GM21786 (cell line): ENCODE data around the gene PTPRCAP.
A peak's percentile ranks its signal among the peaks of the same experiment; 100 is the strongest.
"Not testable (repeated sequence)": the region's sequence is repeated elsewhere in the genome, so short reads cannot be mapped to it uniquely, and the experiment has no call there.

Experiments used
- ATAC-seq: cut with Tn5 transposase; IDR thresholded peaks from one replicate; pipeline ENCODE4 v1.9.1; 2021; ENCODE audit not compliant: unreplicated experiment

Gene PTPRCAP

DNA sequence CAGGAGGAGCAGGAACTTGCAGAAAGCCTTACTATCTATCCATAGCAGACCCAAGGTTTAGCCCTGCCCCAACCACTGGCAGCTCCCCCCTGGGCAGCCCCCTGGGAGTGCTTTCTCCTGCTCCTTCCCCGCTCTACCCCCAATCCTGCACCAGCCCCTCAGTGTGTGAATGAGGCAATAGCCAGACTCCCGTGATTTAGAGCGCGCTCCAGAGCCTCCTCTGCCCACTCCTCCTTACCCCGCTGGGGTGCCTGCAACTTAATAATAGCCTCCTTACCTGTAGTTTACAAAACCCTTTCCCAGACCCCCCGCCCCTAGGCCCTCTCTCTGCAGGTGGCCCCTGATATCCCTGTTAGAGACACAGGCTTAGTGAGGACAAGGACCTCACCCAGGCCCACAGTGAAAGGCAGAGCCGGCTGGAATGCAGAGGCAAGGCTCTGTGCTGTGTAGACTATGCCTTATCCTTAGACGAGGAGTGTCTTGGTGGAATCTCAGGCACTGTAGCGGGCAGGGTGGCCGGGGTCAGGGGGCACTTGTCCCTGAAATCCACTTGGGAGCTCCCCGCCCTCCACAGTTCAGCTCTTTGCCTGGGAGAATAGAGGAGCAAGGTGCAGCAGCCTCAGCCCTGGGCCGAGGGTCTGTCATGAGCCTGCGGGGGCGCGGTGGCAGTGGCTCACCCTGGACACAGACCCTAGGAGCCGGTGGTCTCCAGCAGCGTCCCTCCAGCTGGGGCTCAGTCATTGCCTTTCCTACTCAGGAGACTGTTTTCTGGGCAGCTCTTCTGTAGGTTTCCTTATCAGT, 26.3 kb downstream of the PTPRCAP start:
- ATAC-seq: no peak

DNA sequence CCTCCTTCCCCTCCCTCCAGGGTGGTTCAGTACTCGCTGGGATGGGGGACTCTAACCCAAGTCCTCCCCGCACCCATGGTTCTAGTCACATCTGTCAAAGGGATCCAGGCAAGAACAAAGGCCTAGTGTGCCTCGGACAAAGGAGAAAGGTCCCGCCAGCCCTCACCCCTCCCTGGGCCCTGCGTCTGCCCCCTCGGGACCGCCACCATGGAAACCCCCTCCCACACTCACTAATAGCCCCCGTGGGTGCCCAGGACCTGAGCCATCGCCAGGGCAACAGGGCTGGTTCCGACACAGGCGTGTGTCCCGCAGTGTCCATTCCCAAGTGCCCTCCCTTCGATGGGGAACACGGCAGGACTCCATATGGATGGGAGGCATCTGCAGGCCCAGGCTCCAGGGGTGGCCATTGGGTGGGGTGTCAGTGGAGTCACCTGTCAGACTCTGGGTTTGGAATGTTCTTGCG, 27.1 kb downstream of the PTPRCAP start:
- no peak for ATAC-seq

DNA sequence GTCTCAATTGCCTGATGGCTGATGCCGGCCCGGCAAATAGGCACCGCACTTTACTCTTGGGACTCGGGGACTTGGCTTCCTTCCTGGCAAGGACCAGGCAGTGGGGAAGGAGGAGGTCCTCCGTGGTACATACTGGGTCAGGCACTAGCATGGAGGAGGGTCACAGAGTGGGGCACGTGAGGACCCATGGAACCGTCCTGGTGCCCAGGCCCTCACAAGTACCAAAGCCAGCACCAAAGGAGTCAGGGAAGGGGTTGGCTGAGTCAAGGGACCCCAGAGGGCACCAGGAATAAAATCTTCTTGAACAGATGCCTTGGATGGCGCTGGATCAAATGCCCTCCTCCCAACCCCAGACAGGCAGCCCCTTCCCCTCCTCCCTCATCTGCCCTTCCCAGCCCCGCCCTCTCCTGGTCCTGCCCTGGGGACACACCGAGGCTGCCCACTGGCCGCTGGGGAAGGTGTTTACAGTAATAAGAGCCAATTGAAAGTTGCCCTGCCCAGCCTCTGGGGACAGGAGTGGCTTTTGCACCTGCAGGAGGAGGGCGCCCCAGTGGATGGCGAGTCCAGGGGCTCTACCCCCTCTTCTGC, 27.6 kb downstream of the PTPRCAP start:
- ATAC-seq: no peak

DNA sequence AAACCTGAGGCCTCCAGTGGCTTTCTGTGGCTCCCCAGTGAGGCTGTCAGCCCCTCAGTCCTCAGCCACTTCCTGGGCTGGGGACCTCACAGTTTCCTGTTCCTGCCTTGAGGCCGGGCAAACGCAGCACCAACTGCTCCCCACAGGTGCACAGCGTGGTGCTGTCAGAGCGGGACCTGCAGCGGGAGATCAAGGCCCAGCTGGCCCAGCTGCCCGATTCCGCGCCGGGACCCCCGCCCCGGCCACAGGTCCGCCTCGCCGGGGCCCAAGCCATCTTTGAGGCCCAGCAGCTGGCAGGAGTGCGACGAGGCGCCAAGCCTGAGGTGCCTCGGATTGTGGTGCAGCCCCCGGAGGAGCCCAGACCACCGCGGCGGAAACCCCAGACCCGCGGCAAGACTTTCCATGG, 28.2 kb downstream of the PTPRCAP start:
- no peak for ATAC-seq

DNA sequence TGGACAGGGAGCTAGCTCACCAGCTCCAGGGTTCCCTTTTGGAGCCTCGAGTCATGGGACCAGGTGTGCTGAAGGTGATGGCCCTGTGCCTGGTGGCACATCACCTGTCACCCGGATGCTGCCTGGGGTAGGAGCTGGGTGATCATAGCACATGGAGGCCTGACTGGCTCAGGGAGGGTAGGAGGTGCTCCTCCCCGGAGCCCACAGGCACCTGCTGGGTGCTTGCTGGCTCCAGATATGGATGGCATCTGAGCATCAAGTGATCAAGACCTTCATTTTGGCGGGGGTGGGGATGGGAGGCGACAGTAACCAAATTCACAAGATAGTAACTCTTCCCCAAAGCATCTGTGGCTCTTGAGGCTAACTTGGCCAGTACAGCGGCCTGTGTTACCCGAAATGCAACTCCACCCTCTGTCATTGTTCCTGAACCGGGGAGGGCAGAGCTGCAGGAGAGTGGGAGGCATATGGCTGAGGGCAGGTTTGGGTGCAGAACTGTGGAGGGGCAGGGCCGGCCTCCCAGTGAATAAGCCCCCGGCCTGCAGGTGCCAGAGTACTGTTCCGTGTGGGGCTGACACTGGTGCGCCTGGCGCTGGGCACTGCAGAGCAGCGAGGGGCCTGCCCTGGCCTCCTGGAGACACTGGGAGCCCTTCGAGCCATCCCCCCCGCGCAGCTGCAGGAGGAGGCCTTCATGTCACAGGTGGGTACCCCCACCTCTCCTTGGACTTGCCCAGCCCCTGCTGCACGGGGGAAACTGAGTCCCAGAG, 28.9 kb downstream of the PTPRCAP start:
- no peak for ATAC-seq

DNA sequence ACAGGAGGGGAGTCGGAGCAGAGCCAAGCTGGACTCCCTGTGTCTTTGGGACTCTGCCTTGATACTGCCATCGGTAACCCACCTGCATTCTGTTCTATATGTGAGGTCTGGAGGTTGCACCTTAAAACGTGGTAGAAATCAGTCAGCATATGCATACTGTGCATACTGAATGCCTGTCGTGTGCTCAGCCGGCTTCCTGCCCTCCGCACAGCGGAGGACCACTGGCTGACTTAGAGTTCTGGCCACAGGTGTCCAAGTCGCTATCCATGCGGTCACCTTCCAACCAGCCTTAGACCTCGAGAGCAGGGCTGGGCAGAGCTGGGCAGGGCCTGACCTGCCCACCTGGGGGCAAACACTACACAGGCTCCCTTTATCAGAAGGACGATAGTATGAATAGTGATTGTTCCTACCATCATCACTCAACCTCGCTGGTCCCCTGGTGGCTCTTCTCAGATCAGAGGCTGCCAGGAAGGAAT, 29.8 kb downstream of the PTPRCAP start:
- no peak for ATAC-seq

DNA sequence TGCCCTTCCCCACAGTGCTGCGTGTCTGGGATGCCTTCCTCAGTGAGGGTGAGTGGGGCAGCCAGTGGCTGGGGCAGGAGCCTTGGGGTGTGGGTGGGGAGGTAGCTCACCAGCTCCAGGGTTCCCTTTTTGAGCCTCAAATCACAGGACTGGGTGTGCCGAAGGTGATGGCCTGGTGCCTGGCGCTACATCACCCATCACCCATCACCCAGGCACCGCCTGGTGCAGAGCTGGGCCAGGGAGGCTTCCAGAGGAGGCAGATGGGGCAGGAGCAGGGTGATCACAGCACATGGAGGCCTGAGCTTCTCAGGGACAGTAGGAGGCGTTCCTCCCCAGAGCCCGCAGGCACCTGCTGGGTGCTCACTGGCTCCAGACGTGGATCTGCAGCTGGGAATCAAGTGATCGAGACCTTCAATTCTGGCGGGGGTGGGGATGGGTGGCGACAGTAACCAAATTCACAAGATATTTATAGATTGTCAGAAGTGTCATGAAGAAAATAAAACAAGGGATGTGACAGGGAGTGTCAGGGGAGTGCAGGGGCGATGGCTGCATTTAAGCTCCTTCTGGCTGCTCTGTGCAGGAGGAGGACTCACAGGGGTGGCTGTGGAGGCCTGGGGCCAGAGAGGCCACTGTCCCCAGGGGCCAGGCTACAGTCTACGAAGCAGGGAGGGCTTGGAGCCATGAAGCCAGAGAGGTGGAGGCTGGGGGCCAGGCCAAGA, 30.4 kb downstream of the PTPRCAP start:
- no peak for ATAC-seq

DNA sequence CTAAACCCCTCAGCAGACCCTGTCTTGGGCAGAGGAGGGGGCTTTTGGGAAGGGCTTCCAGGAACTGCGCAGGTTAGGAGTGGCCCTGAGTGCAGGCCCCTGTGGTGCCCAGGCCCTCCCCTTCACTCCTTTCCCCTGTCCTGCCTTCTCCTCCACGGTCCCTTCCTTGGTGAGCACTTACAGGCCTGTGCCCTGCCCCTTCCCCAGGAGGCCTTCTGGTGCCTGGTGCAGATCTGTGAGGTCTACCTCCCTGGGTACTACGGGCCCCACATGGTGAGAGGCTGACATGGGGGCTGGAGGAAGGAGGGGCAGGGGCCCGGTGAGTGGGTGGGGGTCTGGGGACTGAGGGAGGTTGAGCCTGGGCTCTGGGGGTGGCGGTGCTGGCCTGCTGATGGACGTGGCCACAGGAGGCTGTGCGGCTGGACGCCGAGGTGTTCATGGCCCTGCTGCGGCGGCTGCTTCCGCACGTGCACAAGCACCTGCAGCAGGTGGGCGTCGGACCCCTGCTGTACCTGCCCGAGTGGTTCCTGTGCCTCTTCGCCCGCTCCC, 31.0 kb downstream of the PTPRCAP start:
- ATAC-seq: no peak

DNA sequence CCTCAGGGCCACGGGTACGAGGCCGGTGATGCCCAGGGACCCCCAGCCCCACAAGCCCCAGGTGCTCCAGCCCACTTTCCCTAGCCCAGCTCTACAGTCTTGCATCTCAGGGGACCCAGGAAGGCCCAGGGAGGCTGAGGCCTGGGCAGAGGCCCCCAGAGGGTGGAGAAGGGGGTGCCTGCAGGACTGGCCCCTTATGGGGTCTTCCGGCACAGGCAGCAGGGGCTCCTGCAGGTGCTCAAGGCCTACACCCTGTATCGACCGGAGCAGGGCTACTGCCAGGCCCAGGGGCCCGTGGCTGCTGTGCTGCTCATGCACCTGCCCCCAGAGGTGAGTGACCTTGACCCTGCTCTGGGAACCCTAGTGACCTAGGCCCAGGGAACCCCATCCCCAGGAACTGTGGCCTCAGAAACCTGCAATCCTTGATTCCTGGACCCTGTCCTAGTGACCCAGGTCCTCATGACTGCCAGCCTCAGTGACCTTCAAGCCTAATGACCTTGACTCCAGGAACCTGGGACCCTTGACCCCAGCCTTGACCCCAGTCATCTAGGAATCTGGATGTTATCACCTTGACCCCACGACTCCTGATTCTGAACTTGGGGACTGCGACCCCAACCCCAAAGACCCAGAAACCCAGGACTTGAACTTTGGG, 31.7 kb downstream of the PTPRCAP start:
- ATAC-seq: no peak

DNA sequence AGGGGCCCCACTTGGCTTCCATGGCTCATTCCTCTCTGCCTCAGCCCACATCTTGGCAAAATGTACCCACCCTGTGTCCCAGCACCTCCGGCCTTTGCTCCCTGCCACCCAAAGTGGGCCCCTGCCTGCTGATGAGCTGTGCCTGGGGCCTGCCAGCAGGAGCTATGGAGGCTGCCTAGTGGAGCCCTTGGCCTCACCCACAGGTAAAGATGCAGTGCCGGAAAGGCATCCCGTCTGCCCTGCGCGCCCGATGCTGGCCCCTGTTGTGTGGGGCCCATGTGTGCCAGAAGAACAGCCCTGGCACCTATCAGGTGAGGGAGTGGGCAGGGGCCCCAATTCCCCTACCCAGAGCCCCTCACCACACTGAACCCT, 32.3 kb downstream of the PTPRCAP start:
- ATAC-seq: no peak

DNA sequence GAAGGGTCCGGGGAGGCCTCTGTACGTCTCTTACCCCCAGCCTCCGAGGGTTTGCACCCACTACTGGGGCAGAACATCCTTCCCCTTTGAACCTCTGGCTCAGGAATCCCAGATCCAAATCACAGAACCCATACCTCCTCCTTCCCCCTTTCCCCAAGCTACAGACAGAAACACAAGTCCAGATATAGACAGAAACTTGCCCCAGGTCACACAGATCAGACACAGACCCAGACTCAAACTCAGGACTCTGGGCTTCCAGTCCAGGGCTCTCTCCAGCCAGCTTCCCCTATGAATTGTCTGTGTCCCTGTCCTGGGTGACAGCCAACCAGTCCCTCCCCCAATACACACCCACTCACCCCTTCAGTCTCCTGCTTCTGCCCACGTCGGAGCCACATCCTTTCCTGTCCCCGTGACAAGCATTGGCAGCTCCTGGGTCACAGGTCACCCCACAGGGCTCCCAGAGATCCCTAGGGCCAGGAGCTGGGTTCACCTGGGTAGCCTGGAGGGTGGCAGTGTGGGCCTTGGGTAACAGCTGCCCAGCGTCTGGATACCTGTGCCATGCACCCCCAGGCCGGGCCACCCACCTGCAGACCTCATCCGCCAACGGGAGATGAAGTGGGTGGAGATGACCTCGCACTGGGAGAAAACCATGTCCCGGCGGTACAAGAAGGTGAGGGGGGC, 32.8 kb downstream of the PTPRCAP start:
- no peak for ATAC-seq

DNA sequence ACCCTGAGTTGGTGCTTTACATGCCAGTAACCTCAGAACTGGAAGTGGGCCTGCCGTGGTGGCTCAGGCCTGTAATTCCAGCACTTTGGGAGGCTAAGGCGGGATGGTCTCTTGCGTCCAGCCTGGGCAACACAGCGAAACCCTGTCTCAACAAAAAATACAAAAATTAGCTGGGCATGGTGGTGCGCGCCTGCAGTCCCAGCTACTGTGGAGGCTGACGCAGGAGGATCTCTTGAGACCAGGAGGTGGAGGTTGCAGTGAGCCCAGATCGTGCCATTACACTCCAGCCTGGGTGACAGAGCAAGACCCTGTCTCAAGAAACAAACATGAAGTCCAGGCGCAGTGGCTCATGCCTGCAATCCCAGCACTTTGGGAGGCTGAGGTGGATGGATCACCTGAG, 34.4 kb downstream of the PTPRCAP start:
- not testable (repeated sequence) for ATAC-seq

DNA sequence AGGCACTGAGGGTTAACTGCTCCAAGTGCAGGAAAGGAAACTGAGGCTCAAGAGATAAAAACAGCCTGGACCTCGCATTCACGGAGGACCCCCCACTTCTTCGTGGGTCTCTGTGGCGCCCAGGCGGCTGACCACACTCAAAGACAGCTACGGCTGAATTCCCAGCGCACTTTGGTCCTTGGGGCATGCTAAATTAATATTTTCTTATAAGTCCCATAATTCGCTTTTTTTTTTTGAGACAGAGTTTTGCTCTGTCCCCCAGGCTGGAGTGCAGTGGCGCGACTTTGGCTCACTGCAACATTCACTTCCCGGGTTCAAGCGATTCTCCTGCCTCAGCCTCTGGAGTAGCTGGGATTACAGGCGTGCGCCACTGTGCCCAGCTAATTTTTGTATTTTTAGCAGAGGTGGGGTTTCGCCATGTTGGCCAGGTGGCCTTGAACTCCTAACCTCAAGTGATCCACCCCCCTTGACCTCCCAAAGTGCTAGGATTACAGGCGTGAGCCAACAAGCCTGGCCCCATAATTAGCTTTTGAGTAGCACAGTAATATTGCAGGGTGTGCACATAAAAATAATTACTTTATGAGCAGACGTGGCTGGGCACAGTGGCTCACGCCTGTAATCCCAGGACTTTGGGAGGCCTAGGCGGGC, 35.2 kb downstream of the PTPRCAP start:
- not testable (repeated sequence) for ATAC-seq

DNA sequence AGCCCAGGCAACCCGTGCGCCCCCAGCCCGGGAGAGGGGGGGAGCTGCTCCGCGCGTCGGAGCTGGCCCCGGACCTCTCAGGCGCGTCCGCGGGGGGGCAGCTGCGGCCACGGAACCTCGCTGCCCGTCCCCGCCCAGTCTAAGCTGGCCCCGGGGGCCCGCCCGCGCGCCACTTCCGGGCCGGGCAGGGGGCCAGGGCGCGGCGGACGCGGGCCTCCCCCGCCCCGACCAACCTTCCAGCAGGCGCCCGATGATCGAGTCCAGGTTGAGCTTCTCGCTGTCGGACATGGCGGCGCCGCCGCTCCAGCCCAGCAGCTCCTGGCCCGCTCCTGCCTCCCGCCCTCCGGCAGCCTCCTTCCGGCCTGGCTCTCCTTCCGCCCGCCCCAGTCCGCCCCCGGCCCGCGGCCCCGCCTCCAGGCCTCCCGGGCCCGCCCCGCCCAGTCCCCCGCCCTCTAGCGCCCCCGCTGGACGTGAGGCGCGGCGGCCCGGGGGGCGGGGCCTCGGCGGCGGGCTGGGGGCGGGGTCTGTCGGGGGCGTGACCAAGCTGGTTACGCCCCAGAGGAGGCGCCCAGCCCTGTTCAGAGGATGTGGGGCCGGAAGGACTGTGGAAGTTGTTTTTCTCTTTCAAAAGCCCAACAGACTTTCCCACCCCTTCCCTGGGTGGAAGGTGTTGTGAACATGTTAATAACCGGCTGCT, 35.8 kb downstream of the PTPRCAP start, which contains the start of gene PPP1CA:
Gene PPP1CA (minus strand): TSS at position 364 of the 697 bp plus-strand sequence. CDS start 76 bp downstream, at position 288.
- ATAC-seq: peak; percentile 52

DNA sequence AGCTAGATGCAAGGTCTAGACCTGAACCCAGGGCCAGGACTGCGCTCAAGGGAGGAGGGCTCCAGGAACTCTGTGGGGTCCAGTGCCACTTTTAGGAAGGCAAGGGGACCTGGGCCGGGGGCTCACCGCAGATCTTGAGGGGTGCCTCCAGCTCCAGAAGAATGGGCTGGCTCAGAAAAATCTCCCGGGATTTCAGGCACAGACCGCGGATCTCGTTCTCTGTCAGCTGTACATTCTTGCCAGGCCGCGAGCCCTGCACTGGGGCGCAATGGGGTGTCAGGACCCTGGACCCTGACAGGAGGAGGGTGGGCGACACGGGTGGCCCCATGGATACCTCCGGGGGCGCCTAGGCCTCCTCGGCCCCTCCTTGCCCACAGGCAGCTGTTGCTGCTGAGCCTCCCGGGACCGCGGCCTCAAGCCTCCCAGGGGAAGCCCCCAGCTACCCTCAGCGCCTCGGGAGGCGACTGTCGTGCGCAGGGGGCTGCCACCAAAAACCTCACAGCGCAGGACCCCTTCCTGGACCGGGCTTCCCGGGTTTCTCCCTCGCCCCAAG, 36.5 kb downstream of the PTPRCAP start:
- peak; percentile 16 for ATAC-seq

DNA sequence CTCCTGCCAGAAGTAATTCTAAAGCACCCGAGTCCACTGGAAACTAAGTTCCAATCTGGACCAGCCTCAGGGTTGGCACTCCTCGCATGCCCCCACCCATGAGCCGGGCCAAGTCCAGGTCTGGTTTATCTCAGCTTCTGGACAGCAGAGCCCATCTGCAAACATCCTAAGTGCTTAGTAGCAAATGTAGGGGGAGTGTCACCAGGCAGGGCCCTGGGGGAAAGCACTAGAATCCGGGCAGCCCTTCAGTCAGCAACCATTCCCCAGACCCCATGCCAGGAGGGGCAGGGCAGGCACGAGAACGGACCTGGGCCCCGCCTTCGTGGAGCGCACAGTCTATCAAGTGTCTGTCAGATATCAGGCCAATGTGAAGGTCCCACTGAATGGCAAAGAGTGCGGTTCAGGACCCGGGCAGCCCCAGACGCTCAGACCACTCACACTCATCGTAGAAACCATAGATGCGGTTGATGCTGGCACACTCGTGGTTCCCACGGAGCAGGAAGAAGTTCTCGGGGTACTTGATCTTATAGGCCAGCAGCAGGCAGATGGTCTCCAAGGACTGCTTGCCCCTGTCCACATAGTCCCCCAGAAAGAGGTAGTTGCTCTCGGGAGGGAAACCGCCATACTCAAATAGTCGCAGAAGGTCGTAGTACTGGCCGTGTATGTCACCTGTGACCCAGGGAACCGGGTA, 37.1 kb downstream of the PTPRCAP start:
- no peak for ATAC-seq

DNA sequence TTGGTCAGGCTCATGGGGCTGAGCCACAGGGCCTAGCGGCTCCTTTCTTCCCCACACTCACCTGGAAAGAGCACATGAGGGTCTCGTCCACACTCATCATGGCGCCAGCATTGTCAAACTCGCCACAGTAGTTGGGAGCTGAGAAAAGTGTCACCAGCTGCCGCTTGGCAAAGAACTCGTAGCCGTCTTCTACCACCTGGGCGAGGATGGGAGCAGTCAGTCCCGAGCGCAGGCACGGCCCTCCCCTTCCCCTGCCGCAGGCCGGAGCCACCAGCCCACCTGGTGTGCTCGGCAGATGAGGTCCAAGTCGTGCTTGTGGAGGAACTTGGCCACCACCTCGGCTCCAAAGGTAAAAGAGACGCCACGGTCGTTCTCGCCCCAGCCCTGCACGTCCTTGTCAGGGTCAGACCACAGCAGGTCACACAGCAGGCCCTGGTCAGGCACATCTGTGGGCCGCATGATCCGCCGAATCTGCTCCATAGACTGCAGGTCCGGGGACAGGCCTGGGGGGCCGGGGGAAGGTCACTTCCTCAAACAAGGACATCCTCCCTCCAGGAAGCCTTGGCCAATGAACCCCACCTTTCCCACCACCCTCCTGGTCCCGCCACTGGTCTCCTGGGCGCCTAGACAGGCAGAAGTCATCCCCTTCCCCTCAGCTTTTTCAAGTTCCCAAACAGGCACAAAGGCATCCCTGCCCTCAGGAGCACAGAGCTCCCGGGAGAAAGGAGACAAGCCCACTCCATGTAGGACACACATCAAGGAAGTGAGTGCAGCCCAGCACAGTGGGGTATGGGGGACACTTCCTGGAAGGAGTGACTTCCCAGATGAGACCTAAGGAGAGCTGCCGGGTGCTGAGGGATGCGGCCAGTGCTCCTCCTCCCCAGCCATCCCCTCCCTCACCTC, 38.6 kb downstream of the PTPRCAP start:
- ATAC-seq: no peak
